ENCODE data around the gene TMEM134.
"Not testable (repeated sequence)": the region's sequence is repeated elsewhere in the genome, so short reads cannot be mapped to it uniquely, and the experiment has no call there.

Gene TMEM134

DNA sequence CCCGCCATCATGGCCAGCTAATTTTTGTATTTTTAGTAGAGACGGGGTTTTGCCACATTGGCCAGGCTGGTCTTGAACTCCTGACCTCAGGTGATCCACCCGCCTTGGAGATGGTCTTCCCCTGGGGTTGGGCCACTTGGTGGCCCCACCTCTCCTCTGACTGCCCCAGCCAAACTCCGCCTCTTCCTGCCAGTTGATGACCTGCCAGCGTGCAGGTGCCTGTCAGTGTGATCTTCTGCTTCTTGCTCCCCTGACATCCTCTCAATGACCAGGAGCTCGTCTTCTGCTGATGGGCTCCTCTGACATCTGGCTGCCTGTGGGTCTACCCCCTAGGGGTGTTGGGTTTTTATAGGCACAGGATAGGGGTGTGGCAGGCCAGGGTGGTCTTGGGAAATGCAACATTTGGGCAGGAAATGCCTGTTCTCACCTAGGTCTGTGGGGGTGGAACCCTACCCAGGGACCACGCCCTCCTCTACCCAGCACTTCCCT lies 16.9 kb upstream of the TMEM134 start:
- not testable (repeated sequence) for DNase-seq (ENCODE audit: low read depth in 2 of 2)

GRCh38 chr11:67484847-67485311 lies 15.8 kb upstream of the TMEM134 start:
- no peak for DNase-seq (ENCODE audit: low read depth in 2 of 2)

DNA sequence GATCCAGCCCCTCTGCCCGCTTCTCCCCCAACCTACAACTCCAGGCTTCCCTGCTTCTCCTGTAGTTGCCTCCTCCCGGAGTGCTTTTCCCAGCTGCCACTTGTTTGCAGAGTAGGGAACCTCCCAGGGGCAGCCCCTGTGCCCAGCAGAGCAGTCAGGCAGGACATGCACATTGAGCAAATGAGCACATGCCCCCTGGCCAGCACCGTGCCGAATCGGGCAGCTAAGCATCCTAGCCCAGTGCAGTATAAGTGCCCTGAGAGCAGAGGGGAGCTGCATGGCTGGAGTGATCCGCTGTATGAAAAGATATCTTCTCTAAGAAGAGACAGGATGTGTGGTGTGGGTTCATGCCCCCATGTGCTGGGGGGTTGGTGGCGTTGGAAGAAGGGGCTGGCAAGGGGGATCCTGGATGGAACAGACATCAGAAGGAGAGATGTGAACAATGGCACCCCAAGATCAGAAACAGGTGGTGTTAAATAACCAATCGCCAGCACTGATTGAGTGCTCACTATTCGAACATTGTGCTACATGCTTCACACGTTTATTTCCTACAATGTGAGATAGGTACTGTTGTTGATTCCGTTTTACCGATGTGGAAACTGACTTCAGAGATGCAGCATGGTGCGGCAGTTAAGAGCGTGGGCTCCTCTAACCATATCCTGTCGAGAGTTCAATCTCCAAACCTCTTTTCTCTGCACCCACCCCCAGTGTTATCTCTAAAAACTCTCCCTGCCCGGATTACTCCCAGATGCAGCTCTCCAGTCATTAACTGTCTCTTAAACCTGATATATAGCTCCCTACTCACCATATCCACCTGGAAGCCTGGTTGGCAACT lies 15.0 kb upstream of the TMEM134 start:
- DNase-seq (ENCODE audit: low read depth in 2 of 2) = no peak

DNA sequence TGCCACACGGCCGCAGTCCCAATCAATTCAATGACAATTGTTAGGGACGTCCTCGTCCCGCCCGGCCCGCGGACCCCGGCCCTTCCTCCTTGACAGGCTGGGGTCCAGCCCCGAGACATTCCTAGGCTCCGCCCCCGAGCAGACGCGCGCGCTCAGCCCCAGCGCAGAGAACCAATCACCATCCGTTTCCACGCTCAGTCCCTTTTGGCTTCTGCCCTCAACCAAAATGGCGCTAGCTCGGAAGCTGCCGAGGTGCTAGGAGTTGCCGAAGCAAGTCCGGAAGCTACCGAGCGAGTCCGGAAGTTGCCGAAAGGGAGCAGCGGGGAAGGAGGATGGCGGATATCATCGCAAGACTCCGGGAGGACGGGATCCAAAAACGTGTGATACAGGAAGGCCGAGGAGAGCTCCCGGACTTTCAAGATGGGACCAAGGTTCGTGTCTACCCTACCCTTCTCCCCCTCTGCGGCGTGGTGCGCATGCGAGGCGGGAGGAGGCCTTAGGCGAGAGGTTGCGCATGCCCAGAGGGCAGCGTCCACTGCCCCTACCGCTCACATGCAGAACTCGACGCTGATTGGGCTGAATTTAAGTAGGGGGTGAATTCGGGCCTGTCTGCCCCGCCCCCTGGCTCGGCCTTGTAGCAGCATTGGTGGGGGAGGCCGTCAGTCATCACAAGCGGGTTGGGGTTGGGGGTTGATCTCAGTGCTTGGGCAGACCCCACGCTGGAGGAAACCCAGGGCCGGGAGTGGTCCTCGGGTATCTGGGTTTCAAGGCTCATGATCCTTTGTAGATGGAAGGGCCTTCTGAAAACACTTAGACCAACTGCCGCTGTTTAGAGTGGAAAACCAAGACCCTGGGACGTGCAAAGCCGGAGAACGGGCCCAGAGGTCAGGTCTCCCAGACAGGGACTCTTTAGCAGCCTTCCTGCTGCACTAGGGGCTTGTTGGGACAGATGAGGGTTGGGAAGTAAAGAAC lies 14.1 kb upstream of the TMEM134 start, which contains the start of gene AIP:
TSS of gene AIP (plus strand) at position 200 of the 972 bp plus-strand sequence. CDS start at position 333, 133 bp downstream.
- peak; percentile 97 to 98 for DNase-seq (ENCODE audit: low read depth in 2 of 2)

DNA sequence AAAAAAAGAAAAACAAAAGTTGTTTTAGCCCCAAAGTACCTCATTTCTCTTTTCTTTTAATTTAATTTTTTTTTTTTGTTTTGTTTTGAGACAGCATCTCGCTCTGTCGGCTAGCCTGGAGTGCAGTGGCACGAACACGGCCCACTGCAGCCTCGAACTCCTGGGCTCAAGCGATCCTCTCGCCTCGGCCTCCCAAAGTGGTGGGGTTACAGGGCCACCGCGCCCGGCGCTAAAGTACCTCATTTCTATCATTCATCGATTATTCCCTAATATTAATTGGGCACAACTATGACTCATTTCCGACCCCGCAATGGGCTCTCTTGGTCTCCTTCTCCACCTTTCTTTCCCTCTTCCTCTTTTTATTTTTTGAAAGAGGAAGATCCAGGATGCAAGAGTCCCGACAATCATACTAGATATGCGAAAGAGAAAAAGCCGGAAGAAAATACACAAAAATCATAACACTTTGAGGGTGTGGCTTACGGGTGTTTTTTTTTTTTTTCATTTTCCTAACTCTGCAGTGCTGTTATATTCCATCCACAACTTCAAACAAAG lies 13.3 kb upstream of the TMEM134 start:
- no peak for DNase-seq (ENCODE audit: low read depth in 2 of 2)

- not testable (repeated sequence) for DNase-seq (ENCODE audit: low read depth in 2 of 2)
These were observed 8.4 kb upstream of the TMEM134 start for GRCh38 chr11:67477344-67478050.

- DNase-seq (ENCODE audit: low read depth in 2 of 2) = not testable (repeated sequence)
These were observed 7.6 kb upstream of the TMEM134 start for GRCh38 chr11:67476692-67477091.

DNA sequence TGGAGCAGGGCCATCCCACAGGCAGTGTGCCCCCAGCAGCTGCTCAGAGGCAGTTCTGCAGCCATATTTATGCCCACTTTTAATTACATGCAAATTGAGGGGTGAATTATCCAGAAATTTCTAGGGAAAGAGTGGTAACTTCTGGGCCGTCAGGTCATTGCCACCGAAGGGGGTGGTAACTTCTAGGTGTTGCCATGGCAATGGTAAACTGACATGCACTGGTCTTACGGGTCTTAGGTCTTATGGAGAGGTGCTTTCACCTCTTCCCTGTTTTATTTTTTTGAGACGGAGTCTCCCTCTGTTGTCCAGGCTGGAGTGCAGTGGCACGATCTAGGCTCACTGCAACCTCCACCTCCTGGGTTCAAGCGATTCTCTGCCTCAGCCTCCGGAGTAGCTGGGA lies 3.8 kb upstream of the TMEM134 start:
- DNase-seq (ENCODE audit: low read depth in 2 of 2) = no peak

- DNase-seq (ENCODE audit: low read depth in 2 of 2) = no peak
These were observed 1.4 kb upstream of the TMEM134 start for GRCh38 chr11:67470337-67471002.

- no peak for DNase-seq (ENCODE audit: low read depth in 2 of 2)
These were observed 409 bp upstream of the TMEM134 start for GRCh38 chr11:67469508-67469811.

GRCh38 chr11:67468456-67468758 lies 644 bp downstream of the TMEM134 start:
- DNase-seq (ENCODE audit: low read depth in 2 of 2) = no peak

DNA sequence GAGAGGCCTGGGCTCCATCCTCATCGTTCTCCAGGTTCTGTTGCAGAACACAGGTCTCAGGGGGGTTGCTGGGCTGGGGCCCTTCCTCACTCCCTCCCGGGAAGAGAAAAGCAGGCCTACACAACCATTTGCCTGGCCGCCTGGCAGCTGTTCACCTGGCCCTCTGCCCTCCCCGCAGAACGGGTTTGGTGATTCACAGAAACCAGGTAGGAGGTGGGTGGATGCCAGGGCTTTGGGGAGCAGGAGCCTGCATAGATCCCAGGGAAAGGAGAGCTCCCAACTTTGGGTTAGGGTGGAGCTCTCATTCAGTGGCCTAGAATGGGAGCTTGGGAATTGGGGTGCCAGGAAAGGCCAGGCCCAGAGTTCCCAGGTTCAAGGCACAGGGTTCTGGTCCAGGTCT lies 995 bp downstream of the TMEM134 start:
- DNase-seq (ENCODE audit: low read depth in 2 of 2) = no peak

DNA sequence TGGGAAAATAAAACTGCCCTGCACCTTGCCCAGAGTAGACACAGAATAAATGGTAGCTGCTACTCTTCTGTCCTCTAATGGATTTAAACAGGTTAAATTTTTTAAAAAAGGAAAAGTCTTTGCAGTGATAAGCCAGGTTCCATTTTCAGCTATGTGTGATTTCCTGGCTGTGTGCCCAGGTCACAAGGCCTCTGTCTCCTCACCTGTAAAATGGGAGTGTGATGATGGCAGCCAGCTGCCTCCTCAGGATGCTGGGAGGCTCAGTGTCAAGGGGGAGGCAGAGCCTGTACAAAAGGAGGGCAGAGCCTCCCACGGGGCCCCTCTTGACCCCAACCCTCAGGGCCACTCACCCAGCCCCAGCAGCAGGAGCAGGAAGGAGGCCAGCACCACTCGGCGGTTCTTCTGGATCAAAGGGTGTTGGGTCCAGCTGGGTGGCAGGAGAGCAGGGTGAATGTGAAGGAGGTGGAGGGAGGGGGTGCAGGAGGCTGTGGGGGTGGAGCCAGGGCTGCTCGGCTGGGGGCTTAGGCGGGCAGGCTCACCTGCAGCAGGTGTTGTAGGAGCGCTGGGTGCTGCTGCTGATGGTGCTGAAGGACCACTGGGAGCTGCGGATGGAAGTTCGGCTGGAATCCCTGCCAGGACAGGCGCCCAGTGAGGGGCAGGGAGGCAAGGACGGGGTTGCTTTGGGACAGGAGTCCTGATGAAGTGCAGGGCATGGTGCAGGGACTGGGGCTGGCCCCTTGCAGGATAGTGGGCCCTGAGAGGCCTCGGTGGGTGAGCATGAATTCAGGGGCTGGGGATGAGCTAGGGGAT lies 1.9 kb downstream of the TMEM134 start:
- DNase-seq (ENCODE audit: low read depth in 2 of 2) = no peak

- no peak for DNase-seq (ENCODE audit: low read depth in 2 of 2)
These were observed 2.7 kb downstream of the TMEM134 start for GRCh38 chr11:67466367-67466766.

- DNase-seq (ENCODE audit: low read depth in 2 of 2) = not testable (repeated sequence)
These were observed 3.5 kb downstream of the TMEM134 start for GRCh38 chr11:67465530-67465929.

DNA sequence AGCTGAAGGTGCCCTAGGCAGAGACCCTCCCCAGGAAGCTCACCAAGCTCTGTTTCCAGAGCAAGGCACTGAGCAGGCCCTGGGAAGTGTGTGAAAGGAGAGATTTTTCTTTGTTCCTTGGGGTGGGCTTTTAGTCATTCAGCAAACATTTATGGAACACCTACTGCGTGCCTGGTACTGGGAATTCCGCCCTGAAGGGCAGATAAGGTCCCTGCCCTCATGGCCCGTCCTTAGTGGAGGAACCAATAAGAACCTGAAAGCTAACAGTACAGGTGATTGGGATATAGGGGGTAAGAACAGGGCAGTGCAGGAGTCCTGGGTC lies 3.9 kb downstream of the TMEM134 start:
- DNase-seq (ENCODE audit: low read depth in 2 of 2) = no peak

- peak; percentile 86 to 89 for DNase-seq (ENCODE audit: low read depth in 2 of 2)
These were observed 4.5 kb downstream of the TMEM134 start for GRCh38 chr11:67464411-67465188.

DNA sequence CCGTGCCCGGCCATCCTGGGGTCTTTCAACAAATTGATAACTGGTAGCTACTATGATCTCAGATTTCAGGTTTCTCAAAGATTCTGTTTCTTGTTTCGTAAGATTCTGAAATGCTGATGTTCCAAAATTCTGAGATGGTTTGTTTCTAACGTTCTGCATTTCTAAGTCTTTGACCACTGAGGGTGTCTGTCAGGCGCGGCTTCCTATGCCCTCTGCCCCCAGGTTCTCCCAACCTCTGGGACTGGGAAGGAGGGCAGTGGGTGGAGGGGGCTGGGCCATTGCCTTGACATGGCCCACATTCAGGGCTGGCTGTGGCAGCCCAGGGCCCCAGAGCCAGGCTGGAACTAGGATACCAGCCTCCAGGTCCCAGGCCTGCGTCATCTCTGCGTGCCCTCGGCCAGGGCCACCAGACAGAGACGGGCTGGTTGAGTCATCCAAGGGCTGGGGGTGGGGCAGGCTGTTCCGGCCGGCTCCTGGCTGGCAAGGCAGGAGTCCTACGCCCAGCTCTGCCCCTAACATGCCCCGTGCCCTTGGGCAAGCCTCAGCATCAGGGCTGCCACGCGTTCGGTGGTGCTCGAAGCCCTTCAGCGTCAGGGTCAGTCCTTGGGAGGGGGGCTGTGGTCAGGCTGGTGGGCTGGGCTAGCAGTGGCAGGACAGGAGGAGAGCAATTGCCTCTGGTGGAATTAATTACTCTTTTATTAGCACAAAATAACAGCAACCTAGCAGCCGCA lies 5.2 kb downstream of the TMEM134 start:
- no peak for DNase-seq (ENCODE audit: low read depth in 2 of 2)

DNA sequence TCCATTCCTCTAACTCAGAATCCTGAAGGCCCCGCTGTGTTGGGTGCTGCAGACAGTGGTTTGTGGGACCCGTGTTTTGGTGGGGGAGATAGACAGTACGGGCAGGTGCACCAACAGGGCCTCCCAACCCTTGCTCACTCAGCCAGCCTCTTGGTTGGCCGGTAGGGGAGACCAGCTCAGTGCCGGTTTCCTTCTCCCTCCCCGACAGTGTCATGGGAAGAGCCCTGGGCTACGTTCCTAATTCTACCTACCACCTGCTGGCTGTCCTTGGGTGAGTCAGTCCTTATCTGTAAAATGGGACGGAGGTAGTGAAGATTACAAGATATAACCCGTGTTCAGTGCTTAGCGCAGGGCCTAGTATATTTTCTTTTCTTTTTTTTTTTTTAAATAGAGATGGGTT lies 5.9 kb downstream of the TMEM134 start:
- no peak for DNase-seq (ENCODE audit: low read depth in 2 of 2)

Measured in activated CD4-positive, alpha-beta T cell treated with anti-CD3 and anti-CD28 coated beads for 24 hours (primary cell).